PC-9 (cell line): ENCODE data around the gene OR1C1. TPM values are rescaled to one million over a fixed set of nuclear protein-coding genes. Genes with fewer than 3 reads are reported as not detected.

Experiments used
- BruUV-seq: library from RNA; stranded (reverse); fragments of 400-500 nt; replicated peaks from 2 replicates; lab custom pipeline; 2021; lab: Mats Ljungman, UMichigan
- CTCF ChIA-PET: fragments of 300-600 bp; sonication (Branson Sonifier 250); formaldehyde crosslinking; loops from one replicate; lab custom pipeline; 2022; ENCODE audit warnings: antibody characterized with exemption; lab: Charles Lee
- POLR2A ChIA-PET: fragments of 300-600 bp; sonication (Branson Sonifier 250); formaldehyde crosslinking; loops from one replicate; lab custom pipeline; 2022; ENCODE audit warnings: antibody characterized with exemption; ENCODE audit not compliant: unreplicated experiment; lab: Charles Lee
- DNase-seq, 2 experiments: peaks; one replicate each; pipeline versions ENCODE4 v3.0.0 to v3.0.0-alpha.2; 2015 to 2022; ENCODE audit warnings: mixed read lengths in 1 of 2
- H2AFZ ChIP-seq: fragments of 200-600 bp; sonication (generic); 2 replicates; pipeline ENCODE4 v1.8.1; 2017; ENCODE audit warnings: antibody characterized with exemption
- H3F3A ChIP-seq: fragments of 200-600 bp; sonication (generic); 2 replicates; pipeline ENCODE4 v1.8.1; 2017; ENCODE audit warnings: antibody characterized with exemption, mild to moderate bottlenecking, low read depth; ENCODE audit not compliant: insufficient read depth
- H3K27ac ChIP-seq: fragments of 200-600 bp; sonication (generic); 2 replicates; pipeline ENCODE4 v1.6.1; 2016; ENCODE audit warnings: mixed run types
- H3K27me3 ChIP-seq: fragments of 200-600 bp; sonication (generic); 2 replicates; pipeline ENCODE4 v1.6.1; 2016; ENCODE audit warnings: low read depth, mixed run types; ENCODE audit not compliant: insufficient read depth
- H3K36me3 ChIP-seq: fragments of 200-600 bp; sonication (generic); 2 replicates; pipeline ENCODE4 v1.6.1; 2016; ENCODE audit warnings: low read depth, mixed run types
- H3K4me1 ChIP-seq: fragments of 200-600 bp; sonication (generic); replicated peaks from 2 replicates; pipeline ENCODE4 v1.6.1; 2016; ENCODE audit warnings: mixed run types; ENCODE audit not compliant: insufficient read depth
- H3K4me2 ChIP-seq: fragments of 200-600 bp; sonication (generic); 2 replicates; pipeline ENCODE4 v1.6.1; 2017; ENCODE audit warnings: mixed run types
- H3K4me3 ChIP-seq: fragments of 200-600 bp; sonication (generic); 2 replicates; pipeline ENCODE4 v1.6.1; 2016; ENCODE audit warnings: mixed run types
- H3K79me2 ChIP-seq: fragments of 200-600 bp; sonication (generic); 2 replicates; pipeline ENCODE4 v1.6.1; 2017; ENCODE audit warnings: low read depth, mixed run types
- H3K9me2 ChIP-seq: fragments of 200-600 bp; sonication (generic); 2 replicates; pipeline ENCODE4 v1.8.1; 2017; ENCODE audit warnings: mild to moderate bottlenecking; ENCODE audit not compliant: insufficient read depth
- H3K9me3 ChIP-seq: fragments of 200-600 bp; sonication (generic); 2 replicates; pipeline ENCODE4 v1.8.1; 2016; ENCODE audit warnings: low read depth; ENCODE audit not compliant: insufficient read depth
- H4K20me1 ChIP-seq: fragments of 200-600 bp; sonication (generic); 2 replicates; pipeline ENCODE4 v1.8.1; 2017; ENCODE audit not compliant: insufficient read depth
- EZH2 ChIP-seq: fragments of 200-600 bp; sonication (generic); IDR thresholded peaks from 2 replicates; pipeline ENCODE4 v1.8.0; 2017; ENCODE audit warnings: antibody characterized with exemption, low read depth
- intact Hi-C: fragments of 100-400 bp; cut with micrococcal nuclease; formaldehyde crosslinking; loops from one replicate; pipeline ENCODE4 v1.10.0; 2022; ENCODE audit not compliant: unreplicated experiment
- total RNA-seq: library from RNA; stranded (reverse); gene quantifications from 2 replicates; pipeline ENCODE4 v1.2.3, GENCODE V29; 2021
- TF ChIP-seq, protein P1 (sequence below): fragments of 200-600 bp; sonication (generic); conservative IDR thresholded peaks from 2 replicates; pipeline ENCODE4 v1.6.1; 2017; ENCODE audit warnings: mixed run types, antibody characterized with exemption, mild to moderate bottlenecking, moderate library complexity

Gene OR1C1
- total RNA-seq, 1 experiment from 2014 or later: not detected

DNA sequence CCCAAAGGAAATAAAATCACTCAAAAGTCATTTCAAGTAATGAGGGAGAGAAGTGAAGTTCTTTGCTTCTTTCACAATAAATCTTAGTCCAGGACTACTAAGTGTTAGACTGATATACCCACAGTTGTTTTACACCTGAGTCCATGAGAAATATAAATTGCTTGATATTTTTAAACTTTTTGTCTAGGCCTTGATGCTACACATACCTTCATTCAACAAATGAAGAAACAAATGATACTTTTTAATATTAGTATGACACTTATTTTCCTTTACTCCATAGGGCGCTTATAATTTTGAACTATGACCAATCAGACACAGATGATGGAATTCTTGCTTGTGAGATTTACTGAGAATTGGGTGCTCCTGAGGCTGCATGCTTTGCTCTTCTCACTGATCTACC, 22.0 kb downstream of the OR1C1 start, which contains the start of gene OR14K1:
Gene OR14K1, plus strand, starts transcription at position 301 of the 400 bp plus-strand sequence. Its CDS starts 0 bp downstream, at position 301.
- ChIA-PET CTCF (no interaction called here), POLR2A (no interaction called here)
- intact Hi-C loops: no loop called here

DNA sequence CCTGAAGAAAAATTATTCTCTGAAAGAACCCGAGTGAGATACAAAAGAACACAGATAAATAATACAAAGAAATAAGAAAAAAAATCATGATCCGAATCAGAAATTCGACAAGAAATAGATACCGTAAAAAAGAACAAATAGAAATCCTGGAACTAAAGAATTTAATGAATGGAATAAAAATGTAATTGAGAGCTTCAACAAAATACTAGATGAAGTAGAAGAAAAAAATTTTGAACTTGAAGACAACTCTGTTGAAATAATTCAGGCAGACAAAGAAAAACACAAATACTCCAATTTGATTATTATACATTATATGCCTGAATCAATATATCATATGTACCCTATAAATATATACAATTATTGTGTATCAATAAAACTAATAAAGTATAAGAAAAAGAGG, 39.1 kb downstream of the OR1C1 start:
- TF ChIP-seq, protein P1, sequence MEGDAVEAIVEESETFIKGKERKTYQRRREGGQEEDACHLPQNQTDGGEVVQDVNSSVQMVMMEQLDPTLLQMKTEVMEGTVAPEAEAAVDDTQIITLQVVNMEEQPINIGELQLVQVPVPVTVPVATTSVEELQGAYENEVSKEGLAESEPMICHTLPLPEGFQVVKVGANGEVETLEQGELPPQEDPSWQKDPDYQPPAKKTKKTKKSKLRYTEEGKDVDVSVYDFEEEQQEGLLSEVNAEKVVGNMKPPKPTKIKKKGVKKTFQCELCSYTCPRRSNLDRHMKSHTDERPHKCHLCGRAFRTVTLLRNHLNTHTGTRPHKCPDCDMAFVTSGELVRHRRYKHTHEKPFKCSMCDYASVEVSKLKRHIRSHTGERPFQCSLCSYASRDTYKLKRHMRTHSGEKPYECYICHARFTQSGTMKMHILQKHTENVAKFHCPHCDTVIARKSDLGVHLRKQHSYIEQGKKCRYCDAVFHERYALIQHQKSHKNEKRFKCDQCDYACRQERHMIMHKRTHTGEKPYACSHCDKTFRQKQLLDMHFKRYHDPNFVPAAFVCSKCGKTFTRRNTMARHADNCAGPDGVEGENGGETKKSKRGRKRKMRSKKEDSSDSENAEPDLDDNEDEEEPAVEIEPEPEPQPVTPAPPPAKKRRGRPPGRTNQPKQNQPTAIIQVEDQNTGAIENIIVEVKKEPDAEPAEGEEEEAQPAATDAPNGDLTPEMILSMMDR: no peak
- TF ChIP-seq EZH2: no peak
- no peak overlapping the region for H3K4me3 ChIP-seq
- no peak overlapping the region for H3K4me2 ChIP-seq
- intact Hi-C loops: no loop called here
- no peaks in the 10 kb centered on the region for H3K79me2 ChIP-seq
- H3F3A ChIP-seq: no peaks in the 10 kb centered on the region
- no peaks in the 10 kb centered on the region for H3K4me1 ChIP-seq
- H3K27me3 ChIP-seq: no peaks in the 10 kb centered on the region
- POLR2A ChIA-PET: no interaction called here
- no peaks in the 10 kb centered on the region for H3K9me3 ChIP-seq
- H4K20me1 ChIP-seq: no peaks in the 10 kb centered on the region
- H3K27ac ChIP-seq: no peak overlapping the region
- no peaks in the 10 kb centered on the region for H3K9me2 ChIP-seq
- BruUV-seq: no TSS peak
- H2AFZ ChIP-seq: no peak overlapping the region
- CTCF ChIA-PET: no interaction called here
- DNase-seq: no peak
- no peaks in the 10 kb centered on the region for H3K36me3 ChIP-seq

More for the DNA sequence above, 22.0 kb downstream of the OR1C1 start, which contains the start of gene OR14K1:
- no peaks in the 10 kb centered on the region for H3K9me3 ChIP-seq
- H3K4me2 ChIP-seq: no peak within 1 kb of the TSS
- no peaks in the 10 kb centered on the region for H3F3A ChIP-seq
- no peaks in the 10 kb centered on the region for H3K9me2 ChIP-seq
- H2AFZ ChIP-seq: no peak within 1 kb of the TSS
- BruUV-seq: no TSS peak
- H3K27ac ChIP-seq: no peak within 1 kb of the TSS
- H3K79me2 ChIP-seq: no peaks in the 10 kb centered on the region
- H3K36me3 ChIP-seq: no peaks in the 10 kb centered on the region
- TF ChIP-seq, protein P1: no peak
- no peak for TF ChIP-seq EZH2
- no peak for DNase-seq
- no peaks in the 10 kb centered on the region for H4K20me1 ChIP-seq
- no peak within 1 kb of the TSS for H3K4me3 ChIP-seq
- no peaks in the 10 kb centered on the region for H3K27me3 ChIP-seq
- H3K4me1 ChIP-seq: no peaks in the 10 kb centered on the region

DNA sequence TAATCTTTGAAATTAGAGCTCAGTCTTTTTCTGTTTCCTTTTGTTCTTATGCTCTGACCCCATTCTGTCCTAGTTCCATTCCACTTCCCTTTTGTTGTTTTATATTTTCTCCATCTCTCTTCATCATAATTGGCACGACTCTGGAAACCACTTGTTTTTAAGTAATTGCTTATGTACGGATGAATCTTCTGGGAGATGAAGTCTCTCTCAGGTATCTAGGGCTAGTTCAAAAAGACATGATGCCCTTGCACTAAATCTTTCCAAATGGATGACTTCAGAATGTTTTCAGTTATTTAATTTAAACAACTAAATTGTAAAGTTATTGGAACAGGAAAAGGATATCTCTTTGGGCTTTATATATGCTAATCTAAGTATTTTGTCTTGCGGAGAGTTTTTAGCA, 43.8 kb downstream of the OR1C1 start, which contains the start of gene OR6F1:
Gene OR6F1, minus strand, starts transcription at position 101 of the 400 bp plus-strand sequence. CDS start 3,891 bp downstream, outside the sequence.
- BruUV-seq: no TSS peak
- Histone ChIP-seq H2AFZ (no peak within 1 kb of the TSS), H3K79me2 (no peaks in the 10 kb centered on the region), H3K27me3 (no peaks in the 10 kb centered on the region), H3K36me3 (no peaks in the 10 kb centered on the region), H3K4me2 (no peak within 1 kb of the TSS), H3K27ac (no peak within 1 kb of the TSS), H3F3A (no peaks in the 10 kb centered on the region), H3K9me2 (no peaks in the 10 kb centered on the region), H3K9me3 (no peaks in the 10 kb centered on the region), H3K4me3 (no peak within 1 kb of the TSS), H4K20me1 (no peaks in the 10 kb centered on the region), H3K4me1 (no peaks in the 10 kb centered on the region)
- TF ChIP-seq, protein P1: no peak
- no peak for TF ChIP-seq EZH2
- DNase-seq: no peak
- POLR2A ChIA-PET: no interaction called here
- intact Hi-C loops: no loop called here
- CTCF ChIA-PET: no interaction called here
